Gastroesophageal sphincter (tissue), 4 donors: Measurements from ENCODE around the gene GDF15. TPM values are rescaled to one million over a fixed set of nuclear protein-coding genes. Genes with fewer than 3 reads are reported as not detected.
A peak's percentile ranks its signal among the peaks of the same experiment; 100 is the strongest.

Source experiments
- ATAC-seq: fragments of 150-250 bp; one replicate; pipeline ENCODE4 v1.9.1; 2016; ENCODE audit warnings: mild to moderate bottlenecking, moderate library complexity
- H3K27ac ChIP-seq, 4 donors: fragments of 200-600 bp; sonication (generic) in 3 of 4; 1 replicate in 3 of 4; 2 replicates in 1 of 4; pipeline ENCODE4 v1.5.1; 2016 to 2019
- H3K27me3 ChIP-seq: fragments of 200-600 bp; sonication (generic); one replicate; pipeline ENCODE4 v1.5.1; 2019
- H3K36me3 ChIP-seq, 2 donors: fragments of 200-600 bp; sonication (generic); one replicate each; pipeline ENCODE4 v1.5.1; 2019; ENCODE audit warnings: control low read depth in 1 of 2
- H3K4me1 ChIP-seq, 3 donors: fragments of 200-600 bp; sonication (generic); 1 replicate in 2 of 3; 2 replicates in 1 of 3; pipeline ENCODE4 v1.5.1; 2016 to 2019; ENCODE audit warnings: control low read depth in 2 of 3
- H3K4me3 ChIP-seq, 2 donors: fragments of 200-600 bp; sonication (generic); one replicate each; pipeline ENCODE4 v1.5.1; 2019; ENCODE audit warnings: mild to moderate bottlenecking in 1 of 2, moderate library complexity in 1 of 2
- H3K9me3 ChIP-seq, 3 donors: fragments of 200-600 bp; sonication (generic); one replicate each; pipeline ENCODE4 v1.5.1; 2017 to 2019; ENCODE audit warnings: control low read depth in 2 of 3
- EP300 ChIP-seq: sonication (generic); formaldehyde crosslinking; IDR thresholded peaks from one replicate; pipeline ENCODE4 v1.6.1; 2017; ENCODE audit warnings: antibody characterized with exemption, mild to moderate bottlenecking
- POLR2A ChIP-seq, 2 donors: fragments of 450-650 bp; IDR thresholded peaks; one replicate each; pipeline ENCODE4 v1.6.1; 2017; ENCODE audit warnings: antibody characterized with exemption in 2 of 2, mild to moderate bottlenecking in 2 of 2, moderate library complexity in 1 of 2
- POLR2AphosphoS5 ChIP-seq: sonication (generic); formaldehyde crosslinking; IDR thresholded peaks from one replicate; pipeline ENCODE4 v1.6.1; 2017; ENCODE audit warnings: antibody characterized with exemption
- WGBS, 2 donors: methylation state at CpG; one replicate each; pipeline ENCODE4 v1.1.5; 2018; ENCODE audit warnings: low coverage in 1 of 2; 5-methylcytosine and 5-hydroxymethylcytosine counted together
- total RNA-seq, 4 donors: library from RNA; depleted of rRNA; stranded (reverse); fragments of >200 nt; gene quantifications; one replicate each; pipeline ENCODE4 v1.1.0, GENCODE V29; 2016
- TF ChIP-seq, protein P1 (sequence below), 4 experiments: fragments of 200-600 bp in 2 of 4; fragments of 450-650 bp in 2 of 4; sonication (generic) in 1 of 4; IDR thresholded peaks; one replicate each; pipeline ENCODE4 v1.5.1; 2017 to 2019; ENCODE audit warnings: antibody characterized with exemption in 4 of 4, mild to moderate bottlenecking in 2 of 4, moderate library complexity in 2 of 4

The GDF15 gene
- total RNA-seq, 4 donors from 2014 or later = 0.62 to 3.7 (median 3.0) TPM

GRCh38 chr19:18429717-18430416, 43.9 kb downstream of the GDF15 start:
- H3K27ac ChIP-seq = peak overlapping the region in 3 of 4 donors; percentile 79 to 85 (median 84)
- peaks cover 0 to 98% (median 44%) of the 10 kb centered on the region in 3 donors for H3K4me1 ChIP-seq
- TF ChIP-seq POLR2A (IDR thresholded peaks at IDR 0.05) (no peak), EP300 (no peak), POLR2AphosphoS5 (no peak)
- TF ChIP-seq, protein P1, sequence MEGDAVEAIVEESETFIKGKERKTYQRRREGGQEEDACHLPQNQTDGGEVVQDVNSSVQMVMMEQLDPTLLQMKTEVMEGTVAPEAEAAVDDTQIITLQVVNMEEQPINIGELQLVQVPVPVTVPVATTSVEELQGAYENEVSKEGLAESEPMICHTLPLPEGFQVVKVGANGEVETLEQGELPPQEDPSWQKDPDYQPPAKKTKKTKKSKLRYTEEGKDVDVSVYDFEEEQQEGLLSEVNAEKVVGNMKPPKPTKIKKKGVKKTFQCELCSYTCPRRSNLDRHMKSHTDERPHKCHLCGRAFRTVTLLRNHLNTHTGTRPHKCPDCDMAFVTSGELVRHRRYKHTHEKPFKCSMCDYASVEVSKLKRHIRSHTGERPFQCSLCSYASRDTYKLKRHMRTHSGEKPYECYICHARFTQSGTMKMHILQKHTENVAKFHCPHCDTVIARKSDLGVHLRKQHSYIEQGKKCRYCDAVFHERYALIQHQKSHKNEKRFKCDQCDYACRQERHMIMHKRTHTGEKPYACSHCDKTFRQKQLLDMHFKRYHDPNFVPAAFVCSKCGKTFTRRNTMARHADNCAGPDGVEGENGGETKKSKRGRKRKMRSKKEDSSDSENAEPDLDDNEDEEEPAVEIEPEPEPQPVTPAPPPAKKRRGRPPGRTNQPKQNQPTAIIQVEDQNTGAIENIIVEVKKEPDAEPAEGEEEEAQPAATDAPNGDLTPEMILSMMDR (IDR thresholded peaks at IDR 0.05) = no peak
- no peak for ATAC-seq
- no peaks in the 10 kb centered on the region for H3K27me3 ChIP-seq
- no peaks in the 10 kb centered on the region for H3K9me3 ChIP-seq
- 40 to 53% methylated on average over 2 to 4 of the region's 13 CpGs for WGBS, 2 donors
- peaks cover 0 to 13% of the 10 kb centered on the region in 2 donors for H3K36me3 ChIP-seq
- H3K4me3 ChIP-seq = peak overlapping the region in 1 of 2 donors; percentile 60

DNA sequence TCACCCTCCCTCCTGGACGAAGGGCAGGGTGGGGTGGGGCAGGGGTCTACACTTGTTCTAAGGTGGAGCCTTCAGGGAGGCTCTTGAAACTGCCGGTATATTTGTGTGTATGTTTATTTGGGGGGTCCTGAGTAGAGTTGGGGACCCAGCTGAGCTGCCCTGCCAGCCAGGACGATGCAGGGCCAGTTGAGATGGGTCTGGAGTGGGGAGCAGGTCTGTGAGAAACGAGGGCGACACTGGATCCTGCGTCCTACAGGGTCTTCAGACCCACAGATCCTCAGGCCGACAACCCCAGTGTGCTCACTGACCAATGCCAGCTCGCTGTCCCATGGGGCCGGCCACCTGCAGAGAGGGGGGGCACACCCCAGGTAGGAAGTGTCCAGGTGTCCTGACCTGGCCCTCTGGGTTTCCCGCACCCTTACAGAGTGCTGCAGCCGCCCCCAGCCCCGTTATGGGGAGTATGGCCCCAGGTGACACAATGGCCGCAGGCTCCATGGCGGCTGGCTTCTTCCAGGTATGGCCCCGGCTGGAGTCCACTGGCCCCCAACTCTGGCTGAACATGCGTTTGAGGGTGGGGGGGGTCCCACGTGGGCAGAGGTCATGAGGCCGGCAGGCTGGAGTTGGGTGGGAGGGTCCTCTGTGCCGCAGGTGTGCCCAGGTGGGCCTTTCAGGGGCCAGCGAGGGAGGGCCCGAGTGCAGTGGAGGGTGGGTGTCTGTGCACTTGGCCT, 44.6 kb downstream of the GDF15 start:
- no peak overlapping the region for H3K4me3 ChIP-seq
- no CpG with 5 or more reads among the region's 21 CpGs for WGBS, 2 donors
- H3K27me3 ChIP-seq = no peaks in the 10 kb centered on the region
- H3K9me3 ChIP-seq = no peaks in the 10 kb centered on the region
- H3K36me3 ChIP-seq = peaks cover 0 to 18% of the 10 kb centered on the region in 2 donors
- no peak for ATAC-seq
- peaks cover 0 to 95% (median 38%) of the 10 kb centered on the region in 3 donors for H3K4me1 ChIP-seq
- TF ChIP-seq POLR2AphosphoS5 (no peak), EP300 (no peak), POLR2A (IDR thresholded peaks at IDR 0.05) (no peak)
- TF ChIP-seq, protein P1 (IDR thresholded peaks at IDR 0.05) = no peak
- H3K27ac ChIP-seq = peak overlapping the region in 1 of 4 donors; percentile 84

GRCh38 chr19:18431351-18432197, 45.6 kb downstream of the GDF15 start:
- 77% methylated on average over 3 of the region's 34 CpGs; no CpG with 5 or more reads in 1 of the 2 donors for WGBS, 2 donors
- Histone ChIP-seq H3K9me3 (no peaks in the 10 kb centered on the region), H3K36me3 (peaks cover 0 to 23% of the 10 kb centered on the region in 2 donors), H3K4me3 (no peak overlapping the region), H3K27ac (no peak overlapping the region), H3K27me3 (no peaks in the 10 kb centered on the region), H3K4me1 (peaks cover 0 to 91% (median 29%) of the 10 kb centered on the region in 3 donors)
- no peak for TF ChIP-seq POLR2AphosphoS5
- TF ChIP-seq EP300 = no peak
- TF ChIP-seq, protein P1 (IDR thresholded peaks at IDR 0.05) = no peak
- no peak for TF ChIP-seq POLR2A (IDR thresholded peaks at IDR 0.05)
- ATAC-seq = no peak

GRCh38 chr19:18432275-18433014, 46.5 kb downstream of the GDF15 start:
- no peak for ATAC-seq
- H3K4me3 ChIP-seq = peak overlapping the region in 1 of 2 donors; percentile 63
- H3K27ac ChIP-seq = peak overlapping the region in 3 of 4 donors; percentile 79 to 82 (median 80)
- TF ChIP-seq, protein P1 (IDR thresholded peaks at IDR 0.05) = no peak
- TF ChIP-seq POLR2AphosphoS5 (no peak), EP300 (no peak), POLR2A (IDR thresholded peaks at IDR 0.05) (no peak)
- no peaks in the 10 kb centered on the region for H3K9me3 ChIP-seq
- 92% methylated on average over 2 of the region's 13 CpGs; no CpG with 5 or more reads in 1 of the 2 donors for WGBS, 2 donors
- H3K4me1 ChIP-seq = peaks cover 0 to 91% (median 32%) of the 10 kb centered on the region in 3 donors
- H3K36me3 ChIP-seq = peaks cover 0 to 18% of the 10 kb centered on the region in 2 donors
- no peaks in the 10 kb centered on the region for H3K27me3 ChIP-seq
